ENCODE measurements around the gene WDR73.

DNA sequence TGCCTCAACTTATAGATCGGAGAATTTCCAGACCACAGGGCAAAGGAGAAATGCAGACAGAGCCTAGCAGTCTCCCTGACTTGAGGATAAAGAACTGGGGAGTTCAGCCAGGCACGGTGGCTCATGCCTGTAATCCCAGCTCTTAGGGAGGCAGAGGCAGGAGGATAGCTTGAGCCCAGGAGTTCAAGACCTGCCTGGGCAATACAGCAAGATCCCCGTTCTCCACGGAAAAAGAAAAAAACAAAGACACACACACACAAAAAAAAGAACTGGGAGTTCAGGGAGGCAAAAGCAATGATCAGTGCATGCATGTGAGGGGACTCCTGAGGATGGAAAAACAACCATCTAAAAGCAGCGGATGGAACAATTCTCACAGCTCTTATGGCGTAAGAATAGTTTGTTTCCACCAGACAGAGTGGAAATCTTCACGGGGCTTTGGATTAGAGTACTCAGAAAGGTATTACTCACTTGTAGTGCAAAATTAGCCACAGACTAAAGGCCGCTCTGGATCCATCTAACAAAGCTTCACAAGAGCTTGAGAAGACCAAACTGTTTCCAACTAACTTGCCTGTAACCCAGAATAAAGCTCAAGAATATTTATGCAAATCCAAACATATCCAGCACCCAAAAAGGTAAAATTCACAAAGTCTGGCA lies 45.6 kb upstream of the WDR73 start:
- TF ChIP-seq, protein P1, sequence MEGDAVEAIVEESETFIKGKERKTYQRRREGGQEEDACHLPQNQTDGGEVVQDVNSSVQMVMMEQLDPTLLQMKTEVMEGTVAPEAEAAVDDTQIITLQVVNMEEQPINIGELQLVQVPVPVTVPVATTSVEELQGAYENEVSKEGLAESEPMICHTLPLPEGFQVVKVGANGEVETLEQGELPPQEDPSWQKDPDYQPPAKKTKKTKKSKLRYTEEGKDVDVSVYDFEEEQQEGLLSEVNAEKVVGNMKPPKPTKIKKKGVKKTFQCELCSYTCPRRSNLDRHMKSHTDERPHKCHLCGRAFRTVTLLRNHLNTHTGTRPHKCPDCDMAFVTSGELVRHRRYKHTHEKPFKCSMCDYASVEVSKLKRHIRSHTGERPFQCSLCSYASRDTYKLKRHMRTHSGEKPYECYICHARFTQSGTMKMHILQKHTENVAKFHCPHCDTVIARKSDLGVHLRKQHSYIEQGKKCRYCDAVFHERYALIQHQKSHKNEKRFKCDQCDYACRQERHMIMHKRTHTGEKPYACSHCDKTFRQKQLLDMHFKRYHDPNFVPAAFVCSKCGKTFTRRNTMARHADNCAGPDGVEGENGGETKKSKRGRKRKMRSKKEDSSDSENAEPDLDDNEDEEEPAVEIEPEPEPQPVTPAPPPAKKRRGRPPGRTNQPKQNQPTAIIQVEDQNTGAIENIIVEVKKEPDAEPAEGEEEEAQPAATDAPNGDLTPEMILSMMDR (IDR thresholded peaks at IDR 0.05; ENCODE audit: control extremely low read depth in 1 of 3, insufficient read depth in 1 of 3, low read depth in 1 of 3, low read length in 3 of 3): no peak
- TF ChIP-seq TAF1 (IDR thresholded peaks at IDR 0.05; ENCODE audit: low read depth, low read length) (no peak), SUZ12 (IDR thresholded peaks at IDR 0.05; ENCODE audit: low read length) (no peak), EZH2 (IDR thresholded peaks at IDR 0.05; ENCODE audit: low read depth, low read length, severe bottlenecking) (no peak), JUND (IDR thresholded peaks at IDR 0.05; ENCODE audit: low read length) (no peak), SRF (IDR thresholded peaks at IDR 0.05; ENCODE audit: low read depth, low read length) (no peak), EP300 (IDR thresholded peaks at IDR 0.05; ENCODE audit: borderline replicate concordance in 1 of 2, low read depth in 2 of 2, low read length in 2 of 2) (no peak), CHD2 (IDR thresholded peaks at IDR 0.05; ENCODE audit: low read length) (no peak), POLR2A (IDR thresholded peaks at IDR 0.05; ENCODE audit: control extremely low read depth in 1 of 2, low read depth in 2 of 2, low read length in 2 of 2) (no peak), EGR1 (IDR thresholded peaks at IDR 0.05; ENCODE audit: borderline replicate concordance, low read depth, low read length) (no peak), POLR2AphosphoS5 (IDR thresholded peaks at IDR 0.05; ENCODE audit: low read depth, low read length) (no peak), KDM5A (IDR thresholded peaks at IDR 0.05; ENCODE audit: low read length) (no peak), GABPA (IDR thresholded peaks at IDR 0.05; ENCODE audit: borderline replicate concordance, insufficient read depth, low read length) (no peak)
- TF ChIP-seq, protein P2, sequence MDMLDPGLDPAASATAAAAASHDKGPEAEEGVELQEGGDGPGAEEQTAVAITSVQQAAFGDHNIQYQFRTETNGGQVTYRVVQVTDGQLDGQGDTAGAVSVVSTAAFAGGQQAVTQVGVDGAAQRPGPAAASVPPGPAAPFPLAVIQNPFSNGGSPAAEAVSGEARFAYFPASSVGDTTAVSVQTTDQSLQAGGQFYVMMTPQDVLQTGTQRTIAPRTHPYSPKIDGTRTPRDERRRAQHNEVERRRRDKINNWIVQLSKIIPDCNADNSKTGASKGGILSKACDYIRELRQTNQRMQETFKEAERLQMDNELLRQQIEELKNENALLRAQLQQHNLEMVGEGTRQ (IDR thresholded peaks at IDR 0.05; ENCODE audit: low read length): no peak
